Measurements from ENCODE around the gene SORBS2.
A peak's percentile ranks its signal among the peaks of the same experiment; 100 is the strongest.

Gene SORBS2

GRCh38 chr4:185599553-185600243 lies 212.3 kb downstream of the SORBS2 start:
- Histone ChIP-seq H3K9me3 (ENCODE audit: severe bottlenecking) (no peaks in the 10 kb centered on the region), H3K27me3 (ENCODE audit: insufficient read depth, poor library complexity, severe bottlenecking) (no peaks in the 10 kb centered on the region), H3K36me3 (ENCODE audit: low read depth) (no peaks in the 10 kb centered on the region), H3K4me1 (ENCODE audit: insufficient read depth, poor library complexity, severe bottlenecking) (no peaks in the 10 kb centered on the region), H3K27ac (ENCODE audit: poor library complexity, severe bottlenecking) (no peak overlapping the region), H3K4me3 (ENCODE audit: severe bottlenecking) (no peak overlapping the region)
- TF ChIP-seq CTCF (IDR thresholded peaks at IDR 0.05; ENCODE audit: poor library complexity, severe bottlenecking): no peak
- ATAC-seq (ENCODE audit: low read depth) (no peak), DNase-seq (ENCODE audit: low spot score) (no peak)

GRCh38 chr4:185598846-185599552 lies 213.0 kb downstream of the SORBS2 start:
- H3K4me3 ChIP-seq (ENCODE audit: severe bottlenecking): no peak overlapping the region
- ATAC-seq (ENCODE audit: low read depth) (no peak), DNase-seq (ENCODE audit: low spot score) (no peak)
- no peak for TF ChIP-seq CTCF (IDR thresholded peaks at IDR 0.05; ENCODE audit: poor library complexity, severe bottlenecking)
- no peaks in the 10 kb centered on the region for H3K27me3 ChIP-seq (ENCODE audit: insufficient read depth, poor library complexity, severe bottlenecking)
- H3K27ac ChIP-seq (ENCODE audit: poor library complexity, severe bottlenecking): no peak overlapping the region
- no peaks in the 10 kb centered on the region for H3K36me3 ChIP-seq (ENCODE audit: low read depth)
- H3K4me1 ChIP-seq (ENCODE audit: insufficient read depth, poor library complexity, severe bottlenecking): no peaks in the 10 kb centered on the region
- H3K9me3 ChIP-seq (ENCODE audit: severe bottlenecking): no peaks in the 10 kb centered on the region

- Histone ChIP-seq H3K27me3 (ENCODE audit: insufficient read depth, poor library complexity, severe bottlenecking) (no peaks in the 10 kb centered on the region), H3K4me1 (ENCODE audit: insufficient read depth, poor library complexity, severe bottlenecking) (no peaks in the 10 kb centered on the region), H3K4me3 (ENCODE audit: severe bottlenecking) (no peak overlapping the region), H3K27ac (ENCODE audit: poor library complexity, severe bottlenecking) (no peak overlapping the region), H3K9me3 (ENCODE audit: severe bottlenecking) (no peaks in the 10 kb centered on the region), H3K36me3 (ENCODE audit: low read depth) (no peaks in the 10 kb centered on the region)
- peak; percentile 98 for TF ChIP-seq CTCF (IDR thresholded peaks at IDR 0.05; ENCODE audit: poor library complexity, severe bottlenecking)
- ATAC-seq (ENCODE audit: low read depth) (peak; percentile 64; the same call in 2 of the 3 replicates), DNase-seq (ENCODE audit: low spot score) (no peak)
These were observed 214.3 kb downstream of the SORBS2 start for GRCh38 chr4:185597532-185598188.

GRCh38 chr4:185592845-185593488 lies 219.0 kb downstream of the SORBS2 start:
- no peak for TF ChIP-seq CTCF (IDR thresholded peaks at IDR 0.05; ENCODE audit: poor library complexity, severe bottlenecking)
- H3K27me3 ChIP-seq (ENCODE audit: insufficient read depth, poor library complexity, severe bottlenecking): no peaks in the 10 kb centered on the region
- no peaks in the 10 kb centered on the region for H3K9me3 ChIP-seq (ENCODE audit: severe bottlenecking)
- H3K4me3 ChIP-seq (ENCODE audit: severe bottlenecking): no peak overlapping the region
- no peaks in the 10 kb centered on the region for H3K36me3 ChIP-seq (ENCODE audit: low read depth)
- ATAC-seq (ENCODE audit: low read depth) (no peak), DNase-seq (ENCODE audit: low spot score) (no peak)
- no peak overlapping the region for H3K27ac ChIP-seq (ENCODE audit: poor library complexity, severe bottlenecking)
- peaks cover 3% of the 10 kb centered on the region for H3K4me1 ChIP-seq (ENCODE audit: insufficient read depth, poor library complexity, severe bottlenecking)

Data from RWPE2 (cell line).